Ovary (tissue), 9 donors: ENCODE measurements around the gene CTNNA3. TPM values are rescaled to one million over a fixed set of nuclear protein-coding genes. Genes with fewer than 3 reads are reported as not detected.

Source experiments
- DNase-seq, 5 donors: peaks; one replicate each; pipeline ENCODE4 v3.0.0-alpha.2; 2019 to 2020
- H3K27ac ChIP-seq, 2 donors: fragments of 200-600 bp; one replicate each; pipeline versions ENCODE4 v1.5.1 to v1.8.0; 2019 to 2022
- H3K27me3 ChIP-seq: fragments of 200-600 bp; one replicate; pipeline ENCODE4 v1.8.0; 2022
- H3K36me3 ChIP-seq: fragments of 200-600 bp; sonication (generic); one replicate; pipeline ENCODE4 v1.5.1; 2019
- H3K4me1 ChIP-seq: one replicate; pipeline ENCODE4 v1.8.1; 2013; ENCODE audit warnings: mild to moderate bottlenecking, moderate library complexity; ENCODE audit not compliant: insufficient read depth
- H3K4me3 ChIP-seq: fragments of 200-600 bp; sonication (generic); one replicate; pipeline ENCODE4 v1.5.1; 2017
- H3K9me3 ChIP-seq, 2 donors: fragments of 200-600 bp in 1 of 2; sonication (generic) in 1 of 2; one replicate each; pipeline versions ENCODE4 v1.5.1 to v1.8.1; 2013 to 2019; ENCODE audit warnings: mild to moderate bottlenecking in 1 of 2, moderate library complexity in 1 of 2
- CTCF ChIP-seq, 3 donors: fragments of 450-650 bp in 2 of 3; fragments of 200-600 bp in 1 of 3; IDR thresholded peaks; one replicate each; pipeline versions ENCODE4 v1.5.1 to v1.8.0; 2016 to 2022; ENCODE audit warnings: antibody characterized with exemption in 3 of 3, mild to moderate bottlenecking in 1 of 3
- EP300 ChIP-seq: sonication (generic); formaldehyde crosslinking; IDR thresholded peaks from one replicate; pipeline ENCODE4 v1.6.1; 2017; ENCODE audit warnings: antibody characterized with exemption
- POLR2A ChIP-seq: fragments of 450-650 bp; IDR thresholded peaks from one replicate; pipeline ENCODE4 v1.6.1; 2017; ENCODE audit warnings: antibody characterized with exemption, mild to moderate bottlenecking, moderate library complexity
- WGBS, 3 donors: extraction: QIAGEN DNeasy Blood & Tissue Kit in 1 of 3; methylation state at CpG; one replicate each; pipeline versions ENCODE4 v1.1.5 to v1.1.7; 2013 to 2017; 5-methylcytosine and 5-hydroxymethylcytosine counted together
- intact Hi-C, 4 donors: fragments of 100-400 bp; cut with DNase I; formaldehyde crosslinking; loops; one replicate each; pipeline versions ENCODE4 v1.11.0 to v1.15.1; 2022 to 2023
- polyA plus RNA-seq, 2 donors: library from polyadenylated mRNA; stranded (reverse); fragments of 200-250 nt in 1 of 2; fragments of 350-450 nt in 1 of 2; fragmentation: Illumina TruSeq in 1 of 2; extraction: RNeasy Lipid Tissue Mini Kit (QIAGEN cat#74804) in 1 of 2; gene quantifications; one replicate each; pipeline ENCODE4 v1.2.3, GENCODE V29; 2013 to 2014
- total RNA-seq, 7 donors: library from RNA; depleted of rRNA in 2 of 7; stranded (reverse); fragments of >200 nt in 2 of 7; fragmentation: NEBNext Ultra II Directional in 3 of 7; extraction: Animal tissue kit (Norgen Biotek cat#: 25700) in 3 of 7; gene quantifications; one replicate each; pipeline versions ENCODE4 v1.1.0 to v1.2.4, GENCODE V29; 2016 to 2023
- donor health status: DM: no; HTN: no; CAD: no; lungs with moderate emphysema.
- donor health status: DM: no; HTN: no; CAD: no.
- donor health status: Bipolar disorder and iron deficiency.
- donor health status: DM: yes; HTN: yes; CAD: no.
- donor health status: DM: no; HTN: no; CAD: no.
- donor health status: DM: yes; HTN: yes; CAD: no.

Gene CTNNA3
- total and polyA plus RNA-seq, 9 donors: 1.9 to 9.7 (median 4.0) TPM

GRCh38 chr10:66537186-66537585, 1158.8 kb downstream of the CTNNA3 start:
- Histone ChIP-seq H3K4me3 (no peak overlapping the region), H3K27ac (no peak overlapping the region), H3K4me1 (no peaks in the 10 kb centered on the region), H3K27me3 (no peaks in the 10 kb centered on the region), H3K9me3 (no peaks in the 10 kb centered on the region), H3K36me3 (no peaks in the 10 kb centered on the region)
- no peak for DNase-seq
- TF ChIP-seq POLR2A (no peak), EP300 (no peak), CTCF (IDR thresholded peaks at IDR 0.05) (no peak)
- WGBS, 3 donors: 91 to 95% (median 94%) methylated on average over 1 of the region's 1 CpG
- intact Hi-C loops: no loop called here

DNA sequence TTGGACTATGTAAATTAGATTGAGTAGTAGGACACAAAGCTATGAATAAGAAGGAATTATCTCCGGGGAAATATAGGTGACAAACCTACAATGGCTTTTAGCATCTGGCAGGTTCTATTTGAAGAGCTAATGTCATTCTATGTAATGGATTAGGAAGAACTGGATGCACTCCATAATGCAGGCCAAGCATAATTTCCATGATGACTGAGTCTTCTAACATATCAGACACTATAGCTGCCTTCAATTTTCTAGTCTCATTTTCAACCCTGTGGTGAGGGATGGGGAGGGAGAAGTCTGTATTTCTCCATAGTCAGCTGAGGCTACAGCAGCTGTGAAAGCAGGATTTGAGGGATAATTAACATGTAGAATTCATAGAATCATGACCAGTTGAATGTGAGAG, 1160.6 kb downstream of the CTNNA3 start:
- TF ChIP-seq CTCF (IDR thresholded peaks at IDR 0.05): no peak
- TF ChIP-seq EP300: no peak
- TF ChIP-seq POLR2A: no peak
- Histone ChIP-seq H3K4me3 (no peak overlapping the region), H3K27me3 (no peaks in the 10 kb centered on the region), H3K9me3 (no peaks in the 10 kb centered on the region), H3K4me1 (no peaks in the 10 kb centered on the region), H3K36me3 (no peaks in the 10 kb centered on the region), H3K27ac (no peak overlapping the region)
- 92 to 96% (median 95%) methylated on average over 1 of the region's 1 CpG for WGBS, 3 donors
- no peak for DNase-seq
- intact Hi-C loops: no loop called here

GRCh38 chr10:66534866-66535265, 1161.1 kb downstream of the CTNNA3 start:
- Histone ChIP-seq H3K4me1 (no peaks in the 10 kb centered on the region), H3K9me3 (no peaks in the 10 kb centered on the region), H3K27me3 (no peaks in the 10 kb centered on the region), H3K36me3 (no peaks in the 10 kb centered on the region), H3K4me3 (no peak overlapping the region), H3K27ac (no peak overlapping the region)
- intact Hi-C loops: loop anchor here in 1 of 4 donors (5.0 kb wide), 1 partner anchor 952 kb away; no protein-coding TSS in a partner anchor
- TF ChIP-seq POLR2A (no peak), CTCF (IDR thresholded peaks at IDR 0.05) (no peak), EP300 (no peak)
- DNase-seq: no peak
- WGBS, 3 donors: 97 to 100% (median 100%) methylated on average over 1 of the region's 1 CpG

- no peaks in the 10 kb centered on the region for H3K27me3 ChIP-seq
- no peak for DNase-seq
- no peaks in the 10 kb centered on the region for H3K9me3 ChIP-seq
- WGBS, 3 donors: 4 to 29% (median 7%) methylated on average over 1 of the region's 1 CpG
- no peaks in the 10 kb centered on the region for H3K36me3 ChIP-seq
- no peak overlapping the region for H3K4me3 ChIP-seq
- H3K4me1 ChIP-seq: no peaks in the 10 kb centered on the region
- H3K27ac ChIP-seq: no peak overlapping the region
- intact Hi-C loops: no loop called here
- TF ChIP-seq EP300: no peak
- TF ChIP-seq CTCF (IDR thresholded peaks at IDR 0.05): no peak
- TF ChIP-seq POLR2A: no peak
Observed at GRCh38 chr10:66521506-66521905, 1174.5 kb downstream of the CTNNA3 start.
